ENCODE results near the gene MSH3.
"Not testable (repeated sequence)": the region's sequence is repeated elsewhere in the genome, so short reads cannot be mapped to it uniquely, and the experiment has no call there.

MSH3 gene

DNA sequence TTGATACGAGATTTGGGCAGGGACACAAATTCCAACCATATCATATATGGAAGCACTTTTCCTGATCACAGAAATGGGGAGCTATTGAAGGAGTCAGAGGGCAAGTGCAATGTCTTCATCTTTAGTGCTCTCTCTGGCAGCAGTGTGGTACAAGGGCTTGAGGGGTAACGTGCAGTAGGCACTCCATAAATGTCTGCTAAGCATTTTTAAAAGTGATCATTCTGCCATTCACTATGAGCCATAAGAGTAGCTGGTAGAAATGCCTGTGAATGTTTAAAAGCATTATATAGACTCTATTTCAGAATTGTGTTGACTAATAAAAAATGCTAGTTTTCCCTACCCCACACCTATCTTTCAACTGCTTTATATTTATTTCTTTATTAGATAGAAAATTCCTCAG lies 61.4 kb downstream of the MSH3 start:
- H3K4me3 ChIP-seq (ENCODE audit: insufficient read depth, low read depth, low read length): no peak overlapping the region
- H3K9me3 ChIP-seq (ENCODE audit: control insufficient read depth, low read length): no peaks in the 10 kb centered on the region
- H3K36me3 ChIP-seq (ENCODE audit: control insufficient read depth, insufficient read depth, low read length): peaks cover 6% of the 10 kb centered on the region
- no peaks in the 10 kb centered on the region for H3K4me1 ChIP-seq (ENCODE audit: control insufficient read depth, insufficient read depth, low read length)
- no peaks in the 10 kb centered on the region for H3K27me3 ChIP-seq (ENCODE audit: control insufficient read depth, insufficient read depth, low read length, poor library complexity, severe bottlenecking)
- no peak overlapping the region for H3K27ac ChIP-seq (ENCODE audit: insufficient read depth, low read depth, low read length, poor library complexity, severe bottlenecking)
- 88 to 91% methylated on average over 2 of the region's 2 CpGs for WGBS, 2 experiments

GRCh38 chr5:80720181-80720580 lies 65.7 kb downstream of the MSH3 start:
- Histone ChIP-seq H3K27ac (ENCODE audit: insufficient read depth, low read depth, low read length, poor library complexity, severe bottlenecking) (no peak overlapping the region), H3K36me3 (ENCODE audit: control insufficient read depth, insufficient read depth, low read length) (peaks cover 6% of the 10 kb centered on the region), H3K4me1 (ENCODE audit: control insufficient read depth, insufficient read depth, low read length) (no peaks in the 10 kb centered on the region), H3K9me3 (ENCODE audit: control insufficient read depth, low read length) (no peaks in the 10 kb centered on the region), H3K27me3 (ENCODE audit: control insufficient read depth, insufficient read depth, low read length, poor library complexity, severe bottlenecking) (no peaks in the 10 kb centered on the region), H3K4me3 (ENCODE audit: insufficient read depth, low read depth, low read length) (no peak overlapping the region)
- WGBS, 2 experiments: 80 to 92% methylated on average over 1 to 2 of the region's 2 CpGs

DNA sequence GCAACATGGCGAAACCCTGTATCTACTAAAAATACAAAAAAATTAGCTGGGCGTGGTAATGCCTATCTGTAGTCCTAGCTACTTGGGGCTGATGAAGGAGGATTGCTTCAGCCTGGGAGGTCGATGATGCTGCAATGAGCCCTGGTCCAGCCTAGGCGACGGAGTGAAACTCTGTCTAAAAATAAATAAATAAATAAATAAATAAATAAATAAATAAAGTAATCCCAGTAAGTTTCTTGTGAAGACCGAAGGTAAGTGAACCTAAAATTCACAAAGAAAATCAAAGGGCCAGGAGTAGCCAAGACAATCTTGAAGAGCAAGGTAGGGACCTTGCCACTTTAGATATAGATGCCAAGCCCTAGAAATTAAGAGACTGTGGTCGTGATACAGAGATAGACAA lies 68.5 kb downstream of the MSH3 start:
- H3K27ac ChIP-seq (ENCODE audit: insufficient read depth, low read depth, low read length, poor library complexity, severe bottlenecking): no peak overlapping the region
- H3K4me1 ChIP-seq (ENCODE audit: control insufficient read depth, insufficient read depth, low read length): no peaks in the 10 kb centered on the region
- H3K4me3 ChIP-seq (ENCODE audit: insufficient read depth, low read depth, low read length): no peak overlapping the region
- no peaks in the 10 kb centered on the region for H3K27me3 ChIP-seq (ENCODE audit: control insufficient read depth, insufficient read depth, low read length, poor library complexity, severe bottlenecking)
- WGBS, 2 experiments: 93 to 94% methylated on average over 5 of the region's 7 CpGs
- peaks cover 22% of the 10 kb centered on the region for H3K36me3 ChIP-seq (ENCODE audit: control insufficient read depth, insufficient read depth, low read length)
- no peaks in the 10 kb centered on the region for H3K9me3 ChIP-seq (ENCODE audit: control insufficient read depth, low read length)

DNA sequence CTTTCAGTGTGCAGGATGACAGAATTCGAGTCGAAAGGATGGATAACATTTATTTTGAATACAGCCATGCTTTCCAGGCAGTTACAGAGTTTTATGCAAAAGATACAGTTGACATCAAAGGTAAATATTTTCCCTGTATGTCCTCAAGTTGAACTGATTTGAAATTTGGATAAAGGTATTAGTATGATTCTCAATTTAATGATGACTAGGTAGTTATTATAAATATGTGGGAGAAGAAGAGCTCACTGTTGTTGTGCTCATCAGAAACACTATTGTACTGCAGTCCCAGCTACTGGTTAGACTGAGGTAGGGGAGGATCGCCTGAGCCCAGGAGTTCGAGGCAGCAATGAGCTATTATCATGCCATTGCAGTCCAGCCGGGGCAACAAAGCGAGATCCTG lies 71.0 kb downstream of the MSH3 start:
- H3K36me3 ChIP-seq (ENCODE audit: control insufficient read depth, insufficient read depth, low read length): peaks cover 20% of the 10 kb centered on the region
- WGBS, 2 experiments: 90 to 95% methylated on average over 4 to 6 of the region's 6 CpGs
- no peaks in the 10 kb centered on the region for H3K9me3 ChIP-seq (ENCODE audit: control insufficient read depth, low read length)
- H3K27me3 ChIP-seq (ENCODE audit: control insufficient read depth, insufficient read depth, low read length, poor library complexity, severe bottlenecking): no peaks in the 10 kb centered on the region
- H3K27ac ChIP-seq (ENCODE audit: insufficient read depth, low read depth, low read length, poor library complexity, severe bottlenecking): no peak overlapping the region
- H3K4me1 ChIP-seq (ENCODE audit: control insufficient read depth, insufficient read depth, low read length): no peaks in the 10 kb centered on the region
- no peak overlapping the region for H3K4me3 ChIP-seq (ENCODE audit: insufficient read depth, low read depth, low read length)

DNA sequence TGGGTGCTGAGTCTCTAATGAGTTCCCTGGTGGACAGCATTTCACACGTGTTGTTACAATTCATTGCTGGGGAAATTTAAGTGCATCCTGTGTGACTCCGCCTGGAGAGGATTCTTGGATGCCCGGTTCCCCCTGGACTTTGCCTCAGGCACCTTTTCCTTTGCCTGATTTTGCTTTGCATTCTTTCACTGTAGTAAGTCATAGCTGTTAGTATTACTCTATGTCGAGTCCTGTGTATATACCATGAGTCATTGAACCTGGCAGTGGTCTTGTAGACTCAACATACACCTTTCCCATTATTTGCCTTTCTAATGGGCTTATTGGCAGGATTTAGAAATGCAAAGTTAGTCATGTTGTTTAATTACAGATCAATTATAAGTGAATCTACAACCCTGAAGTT lies 82.3 kb downstream of the MSH3 start:
- no peaks in the 10 kb centered on the region for H3K9me3 ChIP-seq (ENCODE audit: control insufficient read depth, low read length)
- WGBS, 2 experiments: 91 to 94% methylated on average over 4 of the region's 4 CpGs
- H3K27ac ChIP-seq (ENCODE audit: insufficient read depth, low read depth, low read length, poor library complexity, severe bottlenecking): no peak overlapping the region
- no peaks in the 10 kb centered on the region for H3K4me1 ChIP-seq (ENCODE audit: control insufficient read depth, insufficient read depth, low read length)
- no peaks in the 10 kb centered on the region for H3K27me3 ChIP-seq (ENCODE audit: control insufficient read depth, insufficient read depth, low read length, poor library complexity, severe bottlenecking)
- H3K36me3 ChIP-seq (ENCODE audit: control insufficient read depth, insufficient read depth, low read length): no peaks in the 10 kb centered on the region
- no peak overlapping the region for H3K4me3 ChIP-seq (ENCODE audit: insufficient read depth, low read depth, low read length)

DNA sequence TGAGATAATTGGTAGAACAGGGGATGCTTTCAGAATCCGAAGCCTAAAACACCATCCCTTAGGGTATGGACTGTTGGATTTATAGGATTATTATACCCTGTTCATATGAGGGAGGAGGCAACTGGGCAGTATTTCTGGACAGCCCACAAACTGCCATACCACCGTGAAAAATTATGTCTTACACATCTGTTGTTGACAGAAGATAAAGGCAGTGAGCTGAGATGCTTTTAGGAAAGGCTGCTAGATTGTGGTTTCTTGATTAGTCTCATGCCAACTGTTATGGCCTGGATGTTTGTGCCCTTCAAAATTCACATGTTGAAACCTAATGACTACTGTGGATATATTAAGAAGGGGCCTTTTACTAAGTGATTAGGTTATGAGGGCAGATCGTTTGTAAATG lies 84.0 kb downstream of the MSH3 start:
- H3K9me3 ChIP-seq (ENCODE audit: control insufficient read depth, low read length): no peaks in the 10 kb centered on the region
- peaks cover 3% of the 10 kb centered on the region for H3K36me3 ChIP-seq (ENCODE audit: control insufficient read depth, insufficient read depth, low read length)
- H3K4me1 ChIP-seq (ENCODE audit: control insufficient read depth, insufficient read depth, low read length): no peaks in the 10 kb centered on the region
- H3K4me3 ChIP-seq (ENCODE audit: insufficient read depth, low read depth, low read length): no peak overlapping the region
- 96 to 98% methylated on average over 2 to 3 of the region's 3 CpGs for WGBS, 2 experiments
- H3K27ac ChIP-seq (ENCODE audit: insufficient read depth, low read depth, low read length, poor library complexity, severe bottlenecking): no peak overlapping the region
- H3K27me3 ChIP-seq (ENCODE audit: control insufficient read depth, insufficient read depth, low read length, poor library complexity, severe bottlenecking): no peaks in the 10 kb centered on the region

DNA sequence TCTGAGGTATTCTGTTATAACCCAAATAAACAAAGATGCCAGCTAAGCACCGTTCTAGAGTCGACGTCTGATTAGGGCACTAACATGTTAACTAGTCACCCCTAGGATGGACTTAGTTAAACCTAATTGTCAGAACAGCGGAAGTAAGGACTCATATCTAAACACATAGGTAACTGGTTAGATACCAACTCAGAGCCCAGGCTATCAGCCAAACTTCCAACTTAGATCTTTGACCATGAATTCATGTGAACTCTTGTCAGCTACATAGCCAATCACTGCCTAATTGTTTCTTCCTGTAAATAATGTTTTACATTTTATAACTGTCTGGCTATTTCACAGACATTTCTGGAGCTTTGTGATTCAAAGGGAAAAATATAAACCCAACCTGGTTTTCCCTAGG lies 84.6 kb downstream of the MSH3 start:
- WGBS, 2 experiments: 94 to 97% methylated on average over 4 of the region's 4 CpGs
- H3K27ac ChIP-seq (ENCODE audit: insufficient read depth, low read depth, low read length, poor library complexity, severe bottlenecking): no peak overlapping the region

GRCh38 chr5:80739496-80739895 lies 85.0 kb downstream of the MSH3 start:
- Histone ChIP-seq H3K27me3 (ENCODE audit: control insufficient read depth, insufficient read depth, low read length, poor library complexity, severe bottlenecking) (no peaks in the 10 kb centered on the region), H3K4me3 (ENCODE audit: insufficient read depth, low read depth, low read length) (no peak overlapping the region), H3K27ac (ENCODE audit: insufficient read depth, low read depth, low read length, poor library complexity, severe bottlenecking) (no peak overlapping the region), H3K4me1 (ENCODE audit: control insufficient read depth, insufficient read depth, low read length) (no peaks in the 10 kb centered on the region), H3K36me3 (ENCODE audit: control insufficient read depth, insufficient read depth, low read length) (peaks cover 3% of the 10 kb centered on the region), H3K9me3 (ENCODE audit: control insufficient read depth, low read length) (no peaks in the 10 kb centered on the region)
- 93% methylated on average over 4 of the region's 4 CpGs for WGBS, 2 experiments

More for the DNA sequence above, 84.6 kb downstream of the MSH3 start:
- Histone ChIP-seq H3K36me3 (ENCODE audit: control insufficient read depth, insufficient read depth, low read length) (peaks cover 3% of the 10 kb centered on the region), H3K9me3 (ENCODE audit: control insufficient read depth, low read length) (no peaks in the 10 kb centered on the region), H3K27me3 (ENCODE audit: control insufficient read depth, insufficient read depth, low read length, poor library complexity, severe bottlenecking) (no peaks in the 10 kb centered on the region), H3K4me3 (ENCODE audit: insufficient read depth, low read depth, low read length) (no peak overlapping the region), H3K4me1 (ENCODE audit: control insufficient read depth, insufficient read depth, low read length) (no peaks in the 10 kb centered on the region)

DNA sequence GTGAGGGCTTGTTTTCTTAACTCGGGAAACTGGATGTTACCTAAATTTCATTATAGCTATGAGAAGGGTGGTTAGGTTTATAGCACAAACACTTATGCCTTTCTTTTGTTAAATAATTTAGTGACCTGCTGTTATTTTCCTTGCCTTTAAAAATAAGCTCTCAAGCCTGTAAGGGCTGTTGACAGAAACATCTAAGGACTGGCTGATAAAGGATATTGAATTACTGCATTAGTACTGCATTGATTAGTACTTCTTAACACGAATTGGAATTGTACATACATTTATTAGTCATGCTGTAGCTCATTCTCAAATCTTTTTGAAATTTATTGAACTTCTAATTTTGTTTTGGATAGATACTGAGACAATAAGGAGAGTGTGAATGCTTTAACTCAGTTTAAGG lies 85.4 kb downstream of the MSH3 start:
- Histone ChIP-seq H3K27ac (ENCODE audit: insufficient read depth, low read depth, low read length, poor library complexity, severe bottlenecking) (no peak overlapping the region), H3K4me1 (ENCODE audit: control insufficient read depth, insufficient read depth, low read length) (no peaks in the 10 kb centered on the region), H3K36me3 (ENCODE audit: control insufficient read depth, insufficient read depth, low read length) (peaks cover 3% of the 10 kb centered on the region), H3K9me3 (ENCODE audit: control insufficient read depth, low read length) (no peaks in the 10 kb centered on the region), H3K27me3 (ENCODE audit: control insufficient read depth, insufficient read depth, low read length, poor library complexity, severe bottlenecking) (no peaks in the 10 kb centered on the region), H3K4me3 (ENCODE audit: insufficient read depth, low read depth, low read length) (no peak overlapping the region)
- WGBS, 2 experiments: 100% methylated on average over 1 to 2 of the region's 2 CpGs

DNA sequence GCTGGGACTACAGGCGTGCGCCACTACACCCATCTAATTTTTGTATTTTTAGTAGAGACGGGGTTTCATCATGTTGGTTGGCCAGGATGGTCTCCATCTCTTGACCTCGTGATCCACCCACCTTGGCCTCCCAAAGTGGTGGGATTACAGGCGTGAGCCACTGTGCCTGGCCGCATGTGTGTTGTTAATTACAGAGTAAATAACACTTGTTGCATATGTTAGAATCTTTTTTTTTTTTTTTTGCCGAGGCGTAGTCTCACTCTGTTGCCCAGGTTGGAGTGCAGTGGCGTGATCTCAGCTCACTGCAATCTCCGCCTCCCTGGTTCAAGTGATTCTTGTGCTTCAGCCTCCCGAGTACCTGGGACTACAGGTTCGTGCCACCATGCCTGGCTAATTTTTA lies 86.0 kb downstream of the MSH3 start:
- H3K27me3 ChIP-seq (ENCODE audit: control insufficient read depth, insufficient read depth, low read length, poor library complexity, severe bottlenecking); H3K9me3 ChIP-seq (ENCODE audit: control insufficient read depth, low read length); H3K27ac ChIP-seq (ENCODE audit: insufficient read depth, low read depth, low read length, poor library complexity, severe bottlenecking); H3K36me3 ChIP-seq (ENCODE audit: control insufficient read depth, insufficient read depth, low read length); H3K4me3 ChIP-seq (ENCODE audit: insufficient read depth, low read depth, low read length); H3K4me1 ChIP-seq (ENCODE audit: control insufficient read depth, insufficient read depth, low read length): not testable (repeated sequence)
- WGBS, 2 experiments: 92 to 95% methylated on average over 12 of the region's 12 CpGs

DNA sequence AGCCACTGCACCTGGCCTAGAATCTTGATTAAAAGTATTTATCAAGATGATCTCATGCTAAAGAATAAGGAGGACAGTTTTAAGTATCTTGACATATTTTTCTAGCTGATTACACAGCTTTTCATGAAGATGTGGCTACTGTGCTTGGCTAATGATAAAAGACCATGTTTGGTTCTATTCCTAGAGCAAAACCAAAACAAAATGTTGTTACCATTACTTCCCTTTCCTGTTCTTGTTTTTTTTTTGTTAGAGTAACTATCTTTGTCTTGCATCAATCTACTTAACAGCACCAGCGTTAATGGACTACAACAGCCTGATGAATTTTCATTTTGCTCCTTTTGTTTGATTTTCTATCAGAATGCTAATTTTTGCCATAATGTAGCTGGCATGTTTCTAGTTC lies 86.5 kb downstream of the MSH3 start:
- Histone ChIP-seq H3K27ac (ENCODE audit: insufficient read depth, low read depth, low read length, poor library complexity, severe bottlenecking) (no peak overlapping the region), H3K9me3 (ENCODE audit: control insufficient read depth, low read length) (no peaks in the 10 kb centered on the region), H3K4me3 (ENCODE audit: insufficient read depth, low read depth, low read length) (no peak overlapping the region), H3K36me3 (ENCODE audit: control insufficient read depth, insufficient read depth, low read length) (peaks cover 8% of the 10 kb centered on the region), H3K4me1 (ENCODE audit: control insufficient read depth, insufficient read depth, low read length) (no peaks in the 10 kb centered on the region), H3K27me3 (ENCODE audit: control insufficient read depth, insufficient read depth, low read length, poor library complexity, severe bottlenecking) (no peaks in the 10 kb centered on the region)
- WGBS, 2 experiments: 82 to 100% methylated on average over 1 of the region's 1 CpG

All from ectodermal cell (in vitro differentiated cells).